Gastroesophageal sphincter (tissue), 3 donors: ENCODE results near the gene RAD9A.

Source experiments
- CTCF ChIP-seq, 4 experiments: fragments of 200-600 bp in 2 of 4; fragments of 450-650 bp in 2 of 4; sonication (generic) in 1 of 4; IDR thresholded peaks; one replicate each; pipeline ENCODE4 v1.5.1; 2017 to 2019; ENCODE audit warnings: antibody characterized with exemption in 4 of 4, mild to moderate bottlenecking in 2 of 4, moderate library complexity in 2 of 4
- POLR2A ChIP-seq, 2 donors: fragments of 450-650 bp; IDR thresholded peaks; one replicate each; pipeline ENCODE4 v1.6.1; 2017; ENCODE audit warnings: antibody characterized with exemption in 2 of 2, mild to moderate bottlenecking in 2 of 2, moderate library complexity in 1 of 2
- POLR2AphosphoS5 ChIP-seq: sonication (generic); formaldehyde crosslinking; IDR thresholded peaks from one replicate; pipeline ENCODE4 v1.6.1; 2017; ENCODE audit warnings: antibody characterized with exemption

GRCh38 chr11:67397536-67397935 lies 5.8 kb downstream of the RAD9A start:
- no peak for TF ChIP-seq CTCF (IDR thresholded peaks at IDR 0.05)
- no peak for TF ChIP-seq POLR2A (IDR thresholded peaks at IDR 0.05)
- no peak for TF ChIP-seq POLR2AphosphoS5
